ENCODE measurements around the gene KCNJ9.

KCNJ9 gene

GRCh38 chr1:160127865-160128523 lies 46.7 kb downstream of the KCNJ9 start:
- DNase-seq = no peak

DNA sequence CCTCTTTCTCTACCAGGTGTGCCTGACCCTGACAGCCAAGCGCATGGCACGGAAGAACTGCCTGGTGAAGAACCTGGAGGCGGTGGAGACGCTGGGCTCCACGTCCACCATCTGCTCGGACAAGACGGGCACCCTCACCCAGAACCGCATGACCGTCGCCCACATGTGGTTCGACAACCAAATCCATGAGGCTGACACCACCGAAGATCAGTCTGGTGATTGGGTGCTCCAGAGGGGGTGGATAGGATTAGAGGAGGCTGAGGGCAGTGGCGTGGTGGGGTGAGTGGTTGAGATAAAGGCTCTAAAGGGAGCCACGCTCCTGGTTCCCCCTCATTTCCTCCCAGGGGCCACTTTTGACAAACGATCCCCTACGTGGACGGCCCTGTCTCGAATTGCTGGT lies 47.3 kb downstream of the KCNJ9 start:
- no peak for DNase-seq

DNA sequence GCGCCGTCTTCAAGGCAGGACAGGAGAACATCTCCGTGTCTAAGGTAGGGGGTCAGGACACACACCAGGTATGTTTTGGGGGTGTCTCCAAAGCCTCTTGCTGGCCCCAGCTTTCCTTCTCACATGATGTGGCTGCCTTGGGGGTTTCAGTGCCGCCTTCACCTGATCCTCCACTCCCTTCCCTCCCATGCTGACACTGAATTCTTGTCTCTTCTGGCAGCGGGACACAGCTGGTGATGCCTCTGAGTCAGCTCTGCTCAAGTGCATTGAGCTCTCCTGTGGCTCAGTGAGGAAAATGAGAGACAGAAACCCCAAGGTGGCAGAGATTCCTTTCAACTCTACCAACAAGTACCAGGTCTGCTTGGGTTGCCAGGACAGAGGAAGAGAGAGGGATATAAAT lies 47.7 kb downstream of the KCNJ9 start:
- no peak for DNase-seq

DNA sequence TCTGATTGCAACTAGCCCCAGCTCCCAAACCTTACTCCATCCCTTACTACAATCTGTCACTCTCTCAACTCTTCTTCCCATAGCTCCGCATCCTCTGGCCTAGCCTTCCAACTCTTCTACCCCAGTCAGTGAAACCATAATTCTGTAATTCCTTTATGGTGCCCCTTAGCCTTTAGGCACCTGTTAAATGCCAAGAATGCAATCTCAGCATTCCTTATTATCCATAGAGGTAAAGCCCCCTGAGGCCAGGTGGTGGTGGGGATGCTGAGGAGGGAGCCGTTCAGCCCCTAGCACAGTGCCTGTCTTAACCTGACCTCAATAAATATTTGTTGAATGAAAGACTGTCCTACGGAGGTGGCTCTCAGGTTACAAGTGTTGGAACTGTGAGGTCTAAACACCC lies 48.2 kb downstream of the KCNJ9 start:
- no peak for DNase-seq

DNA sequence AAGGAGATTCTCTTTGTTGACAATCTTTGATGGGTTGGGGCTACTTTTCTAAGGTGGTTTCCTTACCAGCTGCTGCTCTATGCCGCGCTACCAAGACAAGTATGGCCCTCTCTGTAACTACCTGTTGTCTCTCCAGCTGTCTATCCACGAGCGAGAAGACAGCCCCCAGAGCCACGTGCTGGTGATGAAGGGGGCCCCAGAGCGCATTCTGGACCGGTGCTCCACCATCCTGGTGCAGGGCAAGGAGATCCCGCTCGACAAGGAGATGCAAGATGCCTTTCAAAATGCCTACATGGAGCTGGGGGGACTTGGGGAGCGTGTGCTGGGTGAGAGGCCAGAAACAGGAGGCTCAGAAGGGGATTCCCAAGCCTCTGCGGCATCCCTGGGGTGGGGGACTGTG lies 48.6 kb downstream of the KCNJ9 start:
- no peak for DNase-seq

DNA sequence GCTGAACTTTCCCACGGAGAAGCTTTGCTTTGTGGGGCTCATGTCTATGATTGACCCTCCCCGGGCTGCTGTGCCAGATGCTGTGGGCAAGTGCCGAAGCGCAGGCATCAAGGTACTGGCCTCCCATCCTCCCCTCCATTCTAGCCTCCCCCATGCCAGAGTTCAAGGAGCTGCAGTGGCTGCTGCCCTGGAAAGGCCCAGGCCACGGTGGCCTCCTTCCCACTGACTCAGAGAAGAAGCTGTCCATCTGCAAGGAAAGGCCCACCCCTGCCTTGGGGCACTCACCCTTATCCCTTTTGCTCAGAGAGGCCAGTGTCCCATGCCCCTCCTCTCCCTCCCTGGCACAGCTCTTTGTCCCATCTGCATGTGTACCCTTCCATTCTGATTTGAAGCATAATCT lies 49.1 kb downstream of the KCNJ9 start:
- no peak for DNase-seq

GRCh38 chr1:160130939-160131338 lies 49.6 kb downstream of the KCNJ9 start:
- DNase-seq = no peak

DNA sequence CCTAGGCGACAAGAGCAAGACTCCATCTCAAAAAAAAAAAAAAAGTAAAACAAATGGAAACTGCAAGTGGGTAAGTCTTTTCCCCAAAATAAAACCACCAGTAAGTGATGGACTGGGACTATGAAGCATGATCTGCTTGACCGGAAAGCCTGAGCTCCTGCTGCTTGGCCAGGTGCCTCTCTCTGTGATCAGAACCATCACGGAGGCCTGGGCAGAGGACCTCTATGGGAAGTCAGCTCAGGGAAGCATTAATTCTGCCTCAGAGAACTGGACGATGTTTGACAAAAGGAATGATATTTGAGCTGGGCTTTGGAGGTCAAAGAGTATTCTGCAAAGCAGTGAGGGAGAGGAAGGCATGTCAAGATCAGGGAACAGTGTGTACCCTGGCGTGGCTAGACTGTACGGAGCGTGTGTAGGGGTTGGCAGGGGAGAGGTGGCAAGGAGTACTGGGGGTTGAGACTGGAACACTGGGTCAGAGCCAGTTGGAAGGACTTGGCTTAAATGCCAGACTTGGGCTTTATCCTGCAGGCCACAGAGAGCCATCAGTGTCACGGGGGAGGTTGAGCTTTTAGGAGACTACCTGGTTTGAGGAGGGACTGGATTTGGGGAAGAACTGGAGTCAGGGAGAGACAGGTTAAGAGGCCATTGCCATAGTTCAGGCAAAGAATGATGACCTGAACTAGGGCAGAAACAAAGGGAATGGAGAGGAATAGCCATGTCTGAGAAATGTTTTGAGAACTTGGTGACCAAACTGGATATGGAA lies 50.6 kb downstream of the KCNJ9 start:
- no peak for DNase-seq

- DNase-seq = no peak
Observed at GRCh38 chr1:160133990-160134770, 52.8 kb downstream of the KCNJ9 start.

- no peak for DNase-seq
Observed at GRCh38 chr1:160134791-160135572, 53.6 kb downstream of the KCNJ9 start.

- no peak for DNase-seq
Observed at GRCh38 chr1:160136121-160136925, 55.0 kb downstream of the KCNJ9 start.

DNA sequence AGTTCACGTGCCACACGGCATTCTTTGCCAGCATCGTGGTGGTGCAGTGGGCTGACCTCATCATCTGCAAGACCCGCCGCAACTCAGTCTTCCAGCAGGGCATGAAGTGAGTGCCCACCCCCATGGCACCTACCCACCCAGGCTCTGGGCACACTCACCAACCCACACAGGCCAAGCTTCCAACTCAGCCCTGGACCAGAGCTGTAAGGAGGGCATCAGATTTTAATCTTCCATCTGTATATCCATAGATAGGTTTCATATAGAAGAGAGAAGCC lies 55.5 kb downstream of the KCNJ9 start:
- DNase-seq = no peak

GRCh38 chr1:160137216-160137862 lies 56.0 kb downstream of the KCNJ9 start:
- DNase-seq = no peak

DNA sequence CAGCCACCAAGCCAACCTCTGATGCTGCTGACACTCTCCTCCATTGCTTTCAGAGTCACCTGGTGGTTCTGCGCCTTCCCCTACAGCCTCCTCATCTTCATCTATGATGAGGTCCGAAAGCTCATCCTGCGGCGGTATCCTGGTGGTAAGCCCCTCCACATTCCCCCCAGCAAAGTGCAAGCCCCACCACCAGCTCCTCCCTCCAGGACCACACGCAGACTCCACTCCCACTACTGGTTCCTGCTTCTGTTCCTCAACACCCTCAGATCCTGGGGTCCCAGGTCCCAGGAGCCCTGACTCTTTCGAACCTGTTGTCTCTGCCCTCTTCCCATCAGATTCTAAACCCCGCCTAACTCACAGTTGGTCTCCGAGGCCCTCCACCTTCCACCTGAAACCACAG lies 58.5 kb downstream of the KCNJ9 start:
- DNase-seq = no peak

Measured in NCI-H1092 treated with DMSO at 0.1 percent for 48 hours (cell line).